ENCODE measurements around the gene MSX2. TPM values are rescaled to one million over a fixed set of nuclear protein-coding genes. Genes with fewer than 3 reads are reported as not detected.

MSX2 gene
- total and polyA plus RNA-seq, 2 of the 4 experiments (the other 2 are of a cell fraction), result 2.2 to 3.7 TPM

- H3K4me1 ChIP-seq (ENCODE audit: control insufficient read depth, insufficient read depth, low read length), result no peaks in the 10 kb centered on the region
- in situ Hi-C loops (cut with MboI; ENCODE audit: low sequenced_read_pairs), result no loop called here
- no peaks in the 10 kb centered on the region for H3K9me1 ChIP-seq (ENCODE audit: insufficient read depth, low read length)
- intact Hi-C loops (cut with micrococcal nuclease), result no loop called here
- no peak overlapping the region for H3K23ac ChIP-seq (ENCODE audit: low read depth, low read length)
- DNase-seq, result no peak
- no peak overlapping the region for H3K9ac ChIP-seq (ENCODE audit: low read depth, low read length)
- H2AK9ac ChIP-seq (replicated peaks; ENCODE audit: low read depth, low read length, poor library complexity), result no peak overlapping the region
- dilution Hi-C loops (cut with HindIII; ENCODE audit: low sequenced_read_pairs, unreplicated experiment), result no loop called here
- no peak overlapping the region for H4K91ac ChIP-seq (ENCODE audit: insufficient read depth, low read depth, low read length)
- no peak overlapping the region for H4K5ac ChIP-seq (ENCODE audit: low read depth, low read length)
- no peak overlapping the region for H3K14ac ChIP-seq (replicated peaks; ENCODE audit: low read depth, low read length)
- no peak overlapping the region for H3K56ac ChIP-seq (ENCODE audit: extremely low read depth, insufficient read depth, low read length)
- H3K4me3 ChIP-seq (ENCODE audit: insufficient read depth, low read depth, low read length), result no peak overlapping the region
- no peaks in the 10 kb centered on the region for H4K20me1 ChIP-seq (ENCODE audit: insufficient read depth, low read length)
- CTCF ChIA-PET, result no interaction called here
- peaks cover 14% of the 10 kb centered on the region for H3K27me3 ChIP-seq (ENCODE audit: control insufficient read depth, insufficient read depth, low read length)
- BruUV-seq (replicated peaks), result no TSS peak
- TF ChIP-seq NFE2L2 (IDR thresholded peaks at IDR 0.05; ENCODE audit: low read depth, low read length) (no peak), RFX5 (IDR thresholded peaks at IDR 0.05; ENCODE audit: low read depth, low read length) (no peak), MXI1 (IDR thresholded peaks at IDR 0.05; ENCODE audit: borderline replicate concordance, low read depth, low read length) (no peak), RAD21 (IDR thresholded peaks at IDR 0.05; ENCODE audit: low read length) (no peak), MAFK (IDR thresholded peaks at IDR 0.05; ENCODE audit: low read depth, low read length) (no peak), FOS (IDR thresholded peaks at IDR 0.05; ENCODE audit: low read depth, low read length) (no peak)
- no peak overlapping the region for H2BK20ac ChIP-seq (ENCODE audit: low read depth, low read length)
- H2AK5ac ChIP-seq (ENCODE audit: low read depth, low read length), result no peak overlapping the region
- H3K4ac ChIP-seq (ENCODE audit: low read depth, low read length), result no peak overlapping the region
- H3K79me1 ChIP-seq (ENCODE audit: low read depth in 1 of 2, low read length in 2 of 2), result no peaks in the 10 kb centered on the region
- no peak for ATAC-seq (ENCODE audit: low read depth)
- H3K4me2 ChIP-seq (ENCODE audit: low read depth, low read length), result no peak overlapping the region
- H3K27ac ChIP-seq (ENCODE audit: insufficient read depth, low read length), result no peak overlapping the region
- no peaks in the 10 kb centered on the region for H3K36me3 ChIP-seq (ENCODE audit: control insufficient read depth, insufficient read depth, low read length)
- no peak overlapping the region for H2AFZ ChIP-seq (replicated peaks; ENCODE audit: low read length, poor library complexity)
- H4K8ac ChIP-seq (ENCODE audit: low read depth in 2 of 2, low read length in 2 of 2), result no peak overlapping the region
- no peaks in the 10 kb centered on the region for H3K9me3 ChIP-seq (ENCODE audit: control insufficient read depth, insufficient read depth, low read length)
- H2BK5ac ChIP-seq (ENCODE audit: low read depth, low read length, poor library complexity, severe bottlenecking), result no peak overlapping the region
- H2BK120ac ChIP-seq (ENCODE audit: low read depth, low read length), result no peak overlapping the region
- POLR2A ChIA-PET (ENCODE audit: unreplicated experiment), result no interaction called here
- H2BK15ac ChIP-seq (ENCODE audit: low read depth, low read length), result no peak overlapping the region
- H3K18ac ChIP-seq (ENCODE audit: low read depth, low read length), result no peak overlapping the region
These were observed 46.3 kb upstream of the MSX2 start for GRCh38 chr5:174678107-174678506.
